ENCODE measurements around the gene TMEM170B.

TMEM170B gene

GRCh38 chr6:11586117-11586516 is 48.6 kb downstream of the TMEM170B start:
- no peak for DNase-seq

GRCh38 chr6:11586536-11586935 is 49.0 kb downstream of the TMEM170B start:
- DNase-seq, result peak; percentile 90

GRCh38 chr6:11589261-11589660 is 51.7 kb downstream of the TMEM170B start:
- no peak for DNase-seq

- no peak for DNase-seq
These were observed 54.9 kb downstream of the TMEM170B start for GRCh38 chr6:11592294-11592906.

- no peak for DNase-seq
These were observed 55.5 kb downstream of the TMEM170B start for GRCh38 chr6:11593096-11593495.

- no peak for DNase-seq
These were observed 58.4 kb downstream of the TMEM170B start for GRCh38 chr6:11595903-11596302.

- no peak for DNase-seq
These were observed 59.2 kb downstream of the TMEM170B start for GRCh38 chr6:11596640-11597237.

- DNase-seq, result no peak
These were observed 61.1 kb downstream of the TMEM170B start for GRCh38 chr6:11598687-11599086.

GRCh38 chr6:11600251-11600650 is 62.7 kb downstream of the TMEM170B start:
- DNase-seq, result no peak

GRCh38 chr6:11601776-11602605 is 64.4 kb downstream of the TMEM170B start:
- no peak for DNase-seq

GRCh38 chr6:11604215-11604614 is 66.7 kb downstream of the TMEM170B start:
- DNase-seq, result no peak

- DNase-seq, result no peak
These were observed 67.4 kb downstream of the TMEM170B start for GRCh38 chr6:11604836-11605506.

GRCh38 chr6:11605507-11605905 is 68.0 kb downstream of the TMEM170B start:
- DNase-seq, result no peak

- DNase-seq, result no peak
These were observed 68.8 kb downstream of the TMEM170B start for GRCh38 chr6:11606332-11606731.

- DNase-seq, result no peak
These were observed 69.8 kb downstream of the TMEM170B start for GRCh38 chr6:11607383-11607782.

- DNase-seq, result no peak
These were observed 71.2 kb downstream of the TMEM170B start for GRCh38 chr6:11608600-11609323.

- DNase-seq, result peak; percentile 76
These were observed 71.9 kb downstream of the TMEM170B start for GRCh38 chr6:11609324-11610071.

- no peak for DNase-seq
These were observed 75.8 kb downstream of the TMEM170B start for GRCh38 chr6:11613336-11613735.

- peak; percentile 94 for DNase-seq
These were observed 76.3 kb downstream of the TMEM170B start for GRCh38 chr6:11613858-11614257.

- DNase-seq, result no peak
These were observed 77.1 kb downstream of the TMEM170B start for GRCh38 chr6:11614534-11615213.

- DNase-seq, result peak; percentile 65
These were observed 77.7 kb downstream of the TMEM170B start for GRCh38 chr6:11615214-11615602.

All from fibroblast of skin of abdomen (primary cell).